ENCODE measurements around the gene FFAR3. TPM values are rescaled to one million over a fixed set of nuclear protein-coding genes. Genes with fewer than 3 reads are reported as not detected.

Gene FFAR3
- total and polyA plus RNA-seq, 2 of the 8 experiments (the other 6 are each of a cell fraction or from before 2014, with no cell fraction given) = not detected

GRCh38 chr19:35399231-35399630, 41.0 kb downstream of the FFAR3 start (continued):
- no peak for TF ChIP-seq RXRA (IDR thresholded peaks at IDR 0.05; ENCODE audit: insufficient read depth, low read depth, low read length)
- no peak for TF ChIP-seq ZNF274 (IDR thresholded peaks at IDR 0.05; ENCODE audit: borderline replicate concordance, extremely low read depth, low read length)
- no peak for TF ChIP-seq POLR2A (IDR thresholded peaks at IDR 0.05; ENCODE audit: control extremely low read depth in 1 of 2, low read depth in 2 of 2, low read length in 2 of 2)
- TF ChIP-seq SP2 (IDR thresholded peaks at IDR 0.05; ENCODE audit: low read length) = no peak
- no peak for TF ChIP-seq GABPA (IDR thresholded peaks at IDR 0.05; ENCODE audit: borderline replicate concordance, insufficient read depth, low read length)
- TF ChIP-seq SIN3A (conservative IDR thresholded peaks at IDR 0.05 in 1 of 2, IDR thresholded peaks at IDR 0.05 in 1 of 2; ENCODE audit: low read depth in 1 of 2, low read length in 2 of 2) = no peak

Data from H1 (cell line).